NK-92 (cell line): ENCODE results near the gene CACTIN.
"Not testable (repeated sequence)": the region's sequence is repeated elsewhere in the genome, so short reads cannot be mapped to it uniquely, and the experiment has no call there.

ENCODE experiments used
- DNase-seq: peaks from one replicate; lab custom pipeline; 2025; ENCODE audit not compliant: unreplicated experiment; lab: John Stamatoyannopoulos, UW

CACTIN gene

DNA sequence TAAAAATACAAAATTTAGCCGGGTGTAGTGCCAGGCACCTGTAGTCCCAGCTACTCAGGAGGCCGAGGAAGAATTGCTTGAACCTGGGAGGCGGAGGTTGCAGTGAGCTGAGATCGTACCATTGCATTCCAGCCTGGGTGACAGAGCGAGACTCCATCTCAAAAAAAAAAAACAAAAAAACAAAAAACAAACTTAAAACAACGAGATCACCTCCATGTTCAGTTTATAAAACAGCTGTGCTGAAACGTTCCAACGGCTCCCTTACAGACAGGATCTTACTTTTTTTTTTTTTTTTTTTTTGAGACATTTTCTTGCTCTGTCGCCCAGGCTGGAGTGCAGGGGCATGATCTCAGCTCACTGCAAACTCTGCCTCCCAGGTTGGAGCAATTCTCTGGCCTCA lies 2.2 kb upstream of the CACTIN start:
- DNase-seq: not testable (repeated sequence)

DNA sequence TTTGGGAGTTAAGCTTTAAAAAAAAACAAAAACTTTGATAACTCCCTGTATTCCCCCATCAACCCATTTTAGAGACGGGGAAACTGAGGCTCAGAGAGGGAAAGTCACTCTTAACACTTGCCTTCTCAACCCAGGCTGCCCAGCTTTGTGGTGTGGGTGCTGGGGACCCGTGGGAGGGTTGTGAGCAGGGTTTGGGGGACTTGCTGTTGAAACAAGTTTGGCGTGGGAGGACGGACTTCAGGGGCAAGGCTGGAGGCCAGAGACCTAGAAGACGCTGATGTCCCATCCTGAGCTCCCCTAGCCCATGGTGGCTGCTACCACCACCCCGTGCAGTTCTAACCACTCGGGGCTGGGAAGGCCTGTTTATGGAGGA lies 747 bp upstream of the CACTIN start:
- no peak for DNase-seq

DNA sequence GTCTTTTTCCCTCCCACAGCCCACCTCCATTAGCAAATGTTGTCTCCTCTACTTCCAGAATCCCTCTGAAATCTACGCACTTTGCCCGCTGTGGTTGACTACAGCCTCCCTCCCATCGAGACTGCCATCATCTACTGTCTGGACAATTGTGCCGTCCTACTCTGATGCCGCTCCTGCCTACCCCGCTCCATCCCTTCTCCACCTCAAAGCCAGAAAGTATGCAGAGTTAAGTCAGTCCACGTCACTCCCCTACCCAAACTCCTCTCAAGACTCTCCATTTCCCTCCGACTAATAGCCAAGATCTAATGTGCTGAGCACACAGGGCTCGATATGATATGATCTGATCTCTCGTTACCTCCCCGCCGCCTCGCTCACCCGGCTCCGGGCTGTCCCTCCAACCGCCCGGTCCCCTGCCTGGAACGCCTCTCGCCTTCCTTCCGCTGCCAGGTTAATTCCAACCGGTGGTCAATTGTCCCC lies 556 bp downstream of the CACTIN start:
- no peak for DNase-seq

DNA sequence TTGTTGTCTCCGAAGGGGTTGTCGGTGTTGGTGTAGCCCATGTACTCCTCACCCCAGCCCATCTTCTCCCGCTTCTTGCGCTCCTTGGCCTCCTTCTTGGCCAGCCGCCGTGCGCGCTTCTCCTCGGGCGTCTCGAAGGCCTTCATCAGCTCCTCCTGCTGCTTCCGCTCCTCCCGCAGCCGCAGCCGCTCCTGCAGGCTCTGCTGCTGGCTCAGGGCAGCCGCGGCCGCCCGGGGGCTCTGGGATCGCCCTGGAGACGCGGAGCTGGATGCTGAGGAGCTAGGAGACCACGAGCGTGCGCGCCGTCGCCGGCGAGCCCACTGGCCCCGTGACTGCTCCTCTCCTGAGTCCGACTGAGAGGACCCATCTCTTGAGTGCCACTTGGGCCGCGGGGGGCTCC lies 2.9 kb downstream of the CACTIN start:
- DNase-seq: no peak

GRCh38 chr19:3622224-3622623 lies 4.4 kb downstream of the CACTIN start:
- no peak for DNase-seq

DNA sequence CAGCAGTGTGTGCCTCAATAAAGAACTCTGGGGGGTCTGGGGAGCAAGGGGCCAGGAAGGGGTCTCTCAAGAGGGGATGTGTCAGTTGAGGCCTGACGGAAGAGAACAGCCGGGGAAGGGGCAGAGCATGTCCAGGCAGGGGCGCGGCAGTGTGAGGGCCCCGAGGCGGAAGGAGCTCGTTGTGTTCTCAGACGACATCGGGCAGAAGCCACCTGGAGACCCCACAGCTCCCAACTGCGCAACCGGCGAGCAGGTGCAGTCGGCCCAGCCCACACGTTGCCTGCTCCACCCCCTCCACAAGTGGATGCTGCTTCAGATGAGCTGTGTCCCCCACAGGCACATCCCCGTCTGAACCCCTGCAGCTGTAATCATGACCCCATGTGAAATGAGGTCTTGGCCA lies 4.9 kb downstream of the CACTIN start:
- DNase-seq: no peak

- DNase-seq: no peak
These were observed 5.6 kb downstream of the CACTIN start for GRCh38 chr19:3620817-3621547.

- DNase-seq: no peak
These were observed 6.3 kb downstream of the CACTIN start for GRCh38 chr19:3620145-3620816.

- no peak for DNase-seq
These were observed 7.0 kb downstream of the CACTIN start for GRCh38 chr19:3619631-3620012.

DNA sequence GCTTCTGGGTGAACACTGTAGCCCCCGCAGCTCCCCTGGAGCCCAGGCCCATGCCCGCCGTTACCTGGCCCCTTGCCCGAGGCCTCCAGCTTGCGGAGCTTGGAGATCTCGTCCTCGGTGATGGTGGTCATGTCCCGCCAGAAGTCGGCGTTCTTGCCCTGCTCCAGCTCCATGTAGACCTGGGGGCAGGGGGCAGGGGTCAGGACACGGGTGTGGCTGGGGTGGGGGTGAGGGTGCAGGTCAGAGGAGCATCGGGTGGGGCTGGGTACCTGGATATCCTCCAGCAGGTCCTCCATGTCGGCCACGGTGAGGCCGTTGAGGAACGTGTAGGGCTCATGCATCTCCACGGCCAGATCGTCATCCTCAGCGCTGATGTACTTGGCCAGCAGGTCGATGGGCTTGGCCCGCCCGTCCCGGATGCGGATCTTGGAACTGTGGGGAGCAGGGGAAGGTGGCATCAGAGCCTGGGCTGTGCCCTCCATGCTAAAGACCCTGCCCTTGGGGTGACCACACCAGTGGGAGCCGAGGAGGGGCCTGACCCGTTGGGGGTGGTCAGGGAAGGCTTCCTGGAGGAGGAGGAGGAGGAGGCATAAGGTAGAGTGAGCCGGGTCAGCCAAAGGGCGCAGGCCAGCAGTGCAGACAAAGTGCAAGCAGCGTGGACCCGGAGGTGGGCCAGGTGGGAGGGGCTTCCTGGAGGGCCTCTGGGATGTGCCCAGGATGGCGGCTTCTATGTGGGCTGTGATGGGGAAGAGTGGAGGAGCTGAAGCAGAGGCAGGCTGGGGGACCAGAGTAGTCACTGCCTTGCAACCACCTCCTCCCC lies 7.6 kb downstream of the CACTIN start:
- DNase-seq: no peak

GRCh38 chr19:3618144-3618810 lies 8.3 kb downstream of the CACTIN start:
- DNase-seq: no peak

GRCh38 chr19:3617463-3617862 lies 9.1 kb downstream of the CACTIN start:
- no peak for DNase-seq

- no peak for DNase-seq
These were observed 11.0 kb downstream of the CACTIN start for GRCh38 chr19:3615524-3616135.

GRCh38 chr19:3614858-3615505 lies 11.6 kb downstream of the CACTIN start:
- no peak for DNase-seq

DNA sequence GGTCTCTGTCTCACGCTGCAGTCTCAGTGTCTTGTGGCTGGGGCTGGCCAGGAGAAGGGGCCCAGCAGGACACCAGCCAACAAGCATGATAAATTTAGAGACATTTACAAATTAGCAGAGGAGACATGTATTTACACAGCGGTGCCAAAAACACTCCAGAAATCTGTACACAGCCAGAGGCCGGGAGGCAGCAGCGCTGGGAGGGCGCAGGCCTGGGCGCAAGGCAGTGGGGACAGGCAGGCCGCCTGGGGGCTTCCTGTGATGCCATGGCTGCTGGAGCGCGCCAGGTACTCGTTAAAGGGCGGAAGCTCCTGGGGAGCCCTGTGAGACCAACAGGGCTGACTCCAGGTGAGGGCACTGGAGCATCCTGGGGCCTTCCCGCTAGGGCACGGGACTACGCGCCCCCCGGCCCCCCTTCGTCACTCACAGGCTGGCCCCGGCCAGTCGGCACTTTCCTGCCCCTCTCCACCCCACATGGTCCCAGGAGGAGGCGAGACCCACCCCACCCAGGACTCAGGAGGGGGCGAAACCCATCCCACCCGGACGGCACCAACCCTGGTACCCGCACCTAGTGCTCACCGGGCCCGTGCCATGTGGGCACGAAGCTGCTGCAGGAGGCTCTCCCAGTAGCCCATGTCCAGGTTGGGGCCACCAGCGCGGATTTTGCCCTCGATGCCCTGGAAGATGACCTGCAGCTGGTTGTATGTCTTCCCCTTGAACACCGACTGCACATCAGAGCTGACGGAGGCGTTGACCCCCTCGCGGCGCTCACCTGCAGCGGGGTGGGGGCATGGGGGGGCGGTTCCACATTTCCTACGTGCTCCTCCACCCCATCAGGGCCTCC lies 12.6 kb downstream of the CACTIN start:
- DNase-seq: no peak

- no peak for DNase-seq
These were observed 13.5 kb downstream of the CACTIN start for GRCh38 chr19:3612901-3613741.

- no peak for DNase-seq
These were observed 14.3 kb downstream of the CACTIN start for GRCh38 chr19:3612330-3612729.

GRCh38 chr19:3611841-3612240 lies 14.7 kb downstream of the CACTIN start:
- DNase-seq: no peak
